ENCODE measurements around the gene CLEC2L.

DNA sequence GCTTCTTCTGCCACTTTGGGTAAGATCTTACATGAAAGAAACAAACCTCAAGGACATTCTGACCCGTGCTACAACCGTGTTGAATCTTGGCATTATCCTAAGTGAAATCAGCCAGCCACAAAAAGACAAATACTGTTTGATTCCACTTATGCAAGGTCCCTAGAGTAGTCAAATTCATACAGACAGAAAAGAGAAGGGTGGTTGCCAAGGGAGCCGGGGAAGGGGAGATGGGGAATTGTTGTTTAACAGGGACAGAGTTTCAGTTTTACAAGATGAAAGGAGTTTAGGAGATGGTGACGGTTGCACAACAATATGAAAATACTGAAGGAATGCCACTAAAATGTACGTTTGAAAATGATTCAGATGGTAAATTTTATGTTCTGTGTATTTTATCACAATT is 12.2 kb upstream of the CLEC2L start:
- TF ChIP-seq, protein P1, sequence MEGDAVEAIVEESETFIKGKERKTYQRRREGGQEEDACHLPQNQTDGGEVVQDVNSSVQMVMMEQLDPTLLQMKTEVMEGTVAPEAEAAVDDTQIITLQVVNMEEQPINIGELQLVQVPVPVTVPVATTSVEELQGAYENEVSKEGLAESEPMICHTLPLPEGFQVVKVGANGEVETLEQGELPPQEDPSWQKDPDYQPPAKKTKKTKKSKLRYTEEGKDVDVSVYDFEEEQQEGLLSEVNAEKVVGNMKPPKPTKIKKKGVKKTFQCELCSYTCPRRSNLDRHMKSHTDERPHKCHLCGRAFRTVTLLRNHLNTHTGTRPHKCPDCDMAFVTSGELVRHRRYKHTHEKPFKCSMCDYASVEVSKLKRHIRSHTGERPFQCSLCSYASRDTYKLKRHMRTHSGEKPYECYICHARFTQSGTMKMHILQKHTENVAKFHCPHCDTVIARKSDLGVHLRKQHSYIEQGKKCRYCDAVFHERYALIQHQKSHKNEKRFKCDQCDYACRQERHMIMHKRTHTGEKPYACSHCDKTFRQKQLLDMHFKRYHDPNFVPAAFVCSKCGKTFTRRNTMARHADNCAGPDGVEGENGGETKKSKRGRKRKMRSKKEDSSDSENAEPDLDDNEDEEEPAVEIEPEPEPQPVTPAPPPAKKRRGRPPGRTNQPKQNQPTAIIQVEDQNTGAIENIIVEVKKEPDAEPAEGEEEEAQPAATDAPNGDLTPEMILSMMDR (conservative IDR thresholded peaks at IDR 0.05; ENCODE audit: low read depth, low read length), result no peak
- TF ChIP-seq EZH2 (IDR thresholded peaks at IDR 0.05; ENCODE audit: borderline replicate concordance, low read depth, low read length, poor library complexity, severe bottlenecking), result no peak

Measured in A673 (cell line).